Measurements from ENCODE around the gene TTLL1.

The TTLL1 gene

GRCh38 chr22:42990131-42990838, 98.9 kb downstream of the TTLL1 start:
- DNase-seq, result no peak
